Activated naive CD8-positive, alpha-beta T cell (primary cell): ENCODE data around the gene LRRIQ4.

ENCODE experiments used
- H3K27ac Mint-ChIP-seq: one replicate; pipeline ENCODE4 v1.8.0; 2021; ENCODE audit warnings: mixed read lengths
- H3K27me3 Mint-ChIP-seq: one replicate; pipeline ENCODE4 v1.8.0; 2021; ENCODE audit warnings: mixed read lengths
- H3K36me3 Mint-ChIP-seq: one replicate; pipeline ENCODE4 v1.8.0; 2021; ENCODE audit warnings: mixed read lengths
- H3K4me1 Mint-ChIP-seq: one replicate; pipeline ENCODE4 v1.8.0; 2021; ENCODE audit warnings: low read depth, mixed read lengths
- H3K4me3 Mint-ChIP-seq: one replicate; pipeline ENCODE4 v1.8.0; 2021; ENCODE audit warnings: mild to moderate bottlenecking, mixed read lengths
- H3K9me3 Mint-ChIP-seq: one replicate; pipeline ENCODE4 v1.8.0; 2021; ENCODE audit warnings: low read depth, mixed read lengths

The LRRIQ4 gene

DNA sequence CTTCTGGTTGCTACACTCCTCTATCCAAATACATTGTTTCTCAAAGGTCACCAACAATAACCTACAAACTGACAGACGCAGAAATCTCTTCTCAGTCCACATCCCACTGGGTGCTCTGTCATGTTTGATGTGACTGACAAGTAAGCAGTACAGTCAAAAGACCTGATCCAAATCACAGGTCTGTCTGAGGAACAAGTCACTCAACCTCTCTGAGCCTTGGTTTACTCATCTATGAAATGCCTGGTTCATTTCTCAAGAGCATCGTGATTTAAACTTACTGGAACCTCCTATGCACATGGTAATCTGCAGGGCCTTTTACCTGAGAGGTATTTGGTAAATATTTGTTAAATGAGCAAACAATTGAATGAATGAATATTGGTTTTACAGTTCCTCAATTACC lies 51.6 kb downstream of the LRRIQ4 start:
- H3K27ac Mint-ChIP-seq = no peak overlapping the region
- no peaks in the 10 kb centered on the region for H3K36me3 Mint-ChIP-seq
- no peak overlapping the region for H3K4me3 Mint-ChIP-seq
- H3K4me1 Mint-ChIP-seq = peaks cover 25% of the 10 kb centered on the region
- no peaks in the 10 kb centered on the region for H3K9me3 Mint-ChIP-seq
- no peaks in the 10 kb centered on the region for H3K27me3 Mint-ChIP-seq

DNA sequence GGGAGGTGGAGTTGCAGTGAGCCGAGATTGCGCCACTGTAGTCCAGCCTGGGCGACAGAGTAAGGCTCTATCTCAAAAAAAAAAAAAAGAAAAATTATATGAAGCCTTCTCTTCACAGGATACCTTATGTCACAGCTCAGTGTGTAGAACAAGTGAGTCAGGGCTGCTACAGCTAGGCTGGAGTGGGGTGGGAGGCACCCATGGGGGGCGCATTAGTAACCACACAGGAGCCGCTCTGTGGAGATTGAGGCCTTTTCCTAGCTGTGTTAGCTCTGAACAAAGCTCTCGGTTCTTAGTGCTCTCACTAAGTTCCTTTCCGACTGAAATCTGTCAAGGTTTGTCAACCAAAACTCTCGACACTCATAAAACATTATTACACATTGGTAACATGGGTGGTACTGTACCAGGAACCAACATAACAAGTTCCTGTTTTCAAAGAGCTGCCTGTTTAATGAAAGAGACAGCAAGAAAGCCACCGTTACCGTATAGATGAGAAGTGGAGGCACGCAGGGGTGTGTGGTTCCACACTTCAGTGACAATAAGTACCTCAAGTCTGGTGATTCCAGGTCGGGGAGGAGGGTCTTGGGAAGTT lies 52.6 kb downstream of the LRRIQ4 start:
- Mint-ChIP-seq H3K4me3 (peak overlapping the region; percentile 9), H3K9me3 (no peaks in the 10 kb centered on the region), H3K36me3 (no peaks in the 10 kb centered on the region), H3K27ac (peak overlapping the region; percentile 70), H3K27me3 (no peaks in the 10 kb centered on the region), H3K4me1 (peaks cover 30% of the 10 kb centered on the region)

DNA sequence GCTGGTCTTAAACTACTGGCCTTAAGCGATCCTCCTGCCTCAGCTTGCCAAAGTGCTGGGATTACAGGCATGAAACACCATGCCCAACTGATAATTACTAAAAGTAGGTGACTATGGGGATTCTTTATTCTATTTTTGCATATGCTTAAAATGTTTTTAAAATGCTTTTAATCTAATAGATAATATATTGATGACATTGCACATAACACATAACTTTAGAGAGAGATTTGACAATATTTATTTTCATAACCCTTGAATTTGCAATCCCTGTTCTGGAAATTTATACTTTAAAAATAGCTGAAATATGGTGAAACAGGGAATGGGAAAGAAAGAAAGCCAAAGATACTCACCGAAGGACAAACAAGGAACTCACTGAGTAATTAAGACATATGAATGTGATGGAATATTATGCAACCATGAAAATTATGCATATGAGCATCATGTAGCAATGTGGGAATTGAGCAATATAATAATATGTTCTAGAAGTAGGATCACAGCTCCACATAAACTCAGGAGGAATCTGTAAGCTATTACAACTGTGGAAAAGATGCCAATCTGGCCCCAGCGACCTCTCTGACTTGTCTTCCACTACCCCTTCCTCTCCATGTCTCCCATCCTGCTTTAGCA lies 55.0 kb downstream of the LRRIQ4 start:
- Mint-ChIP-seq H3K36me3 (no peaks in the 10 kb centered on the region), H3K9me3 (no peaks in the 10 kb centered on the region), H3K4me1 (peaks cover 44% of the 10 kb centered on the region), H3K4me3 (no peak overlapping the region), H3K27me3 (no peaks in the 10 kb centered on the region), H3K27ac (no peak overlapping the region)

GRCh38 chr3:169868369-169868768 lies 55.7 kb downstream of the LRRIQ4 start:
- H3K27ac Mint-ChIP-seq = no peak overlapping the region
- no peaks in the 10 kb centered on the region for H3K27me3 Mint-ChIP-seq
- no peaks in the 10 kb centered on the region for H3K9me3 Mint-ChIP-seq

DNA sequence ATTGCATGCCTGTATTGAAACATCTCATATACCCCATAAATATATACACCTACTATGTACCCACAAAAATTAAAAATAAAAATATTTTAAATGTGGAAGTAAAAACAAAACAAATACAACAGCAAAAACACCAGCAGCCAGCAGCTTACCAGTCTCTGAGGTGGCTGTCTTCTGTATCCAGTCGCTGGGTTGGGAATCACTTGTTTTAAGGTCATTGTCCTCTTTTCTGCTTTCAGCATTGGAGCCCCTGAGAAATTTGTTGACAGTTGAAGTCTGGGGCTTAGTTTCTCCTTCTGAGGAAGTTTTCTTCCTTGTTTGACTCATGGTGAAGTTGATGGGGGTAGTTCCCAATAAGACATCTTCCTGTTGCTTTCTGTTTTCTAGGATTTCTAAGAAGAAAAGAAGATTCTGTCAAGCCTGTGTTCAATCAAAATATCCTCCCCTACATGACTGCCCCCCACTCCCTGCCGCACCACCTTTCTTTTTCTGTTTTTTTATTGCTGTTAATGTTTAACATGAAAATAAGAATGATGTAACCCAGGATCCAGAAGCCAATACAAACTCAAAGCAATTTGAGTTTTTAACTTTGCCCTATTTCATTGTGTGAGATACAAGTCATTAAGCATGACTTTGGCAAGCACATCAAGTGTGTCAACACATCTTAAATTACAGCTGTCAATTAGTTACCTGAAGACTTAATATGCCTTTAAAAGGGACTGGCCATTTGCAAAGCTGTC lies 57.0 kb downstream of the LRRIQ4 start, which contains the start of gene LRRC31:
Gene LRRC31 (minus strand): TSS at position 452 of the 737 bp plus-strand sequence. CDS start 128 bp downstream, at position 324.
- H3K9me3 Mint-ChIP-seq = no peaks in the 10 kb centered on the region
- H3K36me3 Mint-ChIP-seq = no peaks in the 10 kb centered on the region
- peaks cover 31% of the 10 kb centered on the region for H3K4me1 Mint-ChIP-seq
- no peaks in the 10 kb centered on the region for H3K27me3 Mint-ChIP-seq
- no peak within 1 kb of the TSS for H3K27ac Mint-ChIP-seq
- no peak within 1 kb of the TSS for H3K4me3 Mint-ChIP-seq

More at GRCh38 chr3:169868369-169868768, 55.7 kb downstream of the LRRIQ4 start:
- no peaks in the 10 kb centered on the region for H3K36me3 Mint-ChIP-seq
- no peak overlapping the region for H3K4me3 Mint-ChIP-seq
- H3K4me1 Mint-ChIP-seq = peaks cover 42% of the 10 kb centered on the region

- H3K27me3 Mint-ChIP-seq = no peaks in the 10 kb centered on the region
- H3K36me3 Mint-ChIP-seq = no peaks in the 10 kb centered on the region
- no peaks in the 10 kb centered on the region for H3K9me3 Mint-ChIP-seq
- H3K4me3 Mint-ChIP-seq = no peak overlapping the region
- no peak overlapping the region for H3K27ac Mint-ChIP-seq
- H3K4me1 Mint-ChIP-seq = peaks cover 19% of the 10 kb centered on the region
Observed at GRCh38 chr3:169871129-169871886, 58.6 kb downstream of the LRRIQ4 start.

DNA sequence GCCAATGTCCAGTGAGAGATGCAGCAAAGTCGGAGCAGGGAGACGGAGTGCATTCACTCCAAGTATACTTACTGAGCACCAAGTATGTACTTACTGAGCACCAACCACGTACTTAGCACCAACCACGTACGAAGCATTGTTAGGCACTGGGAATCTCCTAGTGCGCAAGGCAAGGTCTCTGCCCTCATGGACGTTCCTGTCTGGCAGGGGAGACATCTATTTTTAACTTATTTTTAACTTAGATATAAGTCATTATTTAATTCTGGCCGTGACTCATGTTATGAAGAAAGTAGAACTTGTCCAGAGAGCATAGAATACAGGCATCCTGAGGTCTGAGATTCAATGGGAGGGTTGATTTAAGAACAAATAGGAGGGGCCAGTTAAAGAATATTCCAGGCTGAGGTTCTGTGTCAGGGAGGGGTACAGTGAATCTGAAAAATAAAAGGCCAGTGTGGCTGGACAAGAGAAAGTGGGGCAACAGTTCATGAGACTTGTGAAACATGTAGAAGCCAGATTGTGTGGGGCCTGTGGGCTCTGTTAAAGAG lies 66.4 kb downstream of the LRRIQ4 start:
- Mint-ChIP-seq H3K27me3 (no peaks in the 10 kb centered on the region), H3K27ac (no peak overlapping the region), H3K36me3 (no peaks in the 10 kb centered on the region), H3K4me1 (no peaks in the 10 kb centered on the region), H3K4me3 (no peak overlapping the region), H3K9me3 (no peaks in the 10 kb centered on the region)

DNA sequence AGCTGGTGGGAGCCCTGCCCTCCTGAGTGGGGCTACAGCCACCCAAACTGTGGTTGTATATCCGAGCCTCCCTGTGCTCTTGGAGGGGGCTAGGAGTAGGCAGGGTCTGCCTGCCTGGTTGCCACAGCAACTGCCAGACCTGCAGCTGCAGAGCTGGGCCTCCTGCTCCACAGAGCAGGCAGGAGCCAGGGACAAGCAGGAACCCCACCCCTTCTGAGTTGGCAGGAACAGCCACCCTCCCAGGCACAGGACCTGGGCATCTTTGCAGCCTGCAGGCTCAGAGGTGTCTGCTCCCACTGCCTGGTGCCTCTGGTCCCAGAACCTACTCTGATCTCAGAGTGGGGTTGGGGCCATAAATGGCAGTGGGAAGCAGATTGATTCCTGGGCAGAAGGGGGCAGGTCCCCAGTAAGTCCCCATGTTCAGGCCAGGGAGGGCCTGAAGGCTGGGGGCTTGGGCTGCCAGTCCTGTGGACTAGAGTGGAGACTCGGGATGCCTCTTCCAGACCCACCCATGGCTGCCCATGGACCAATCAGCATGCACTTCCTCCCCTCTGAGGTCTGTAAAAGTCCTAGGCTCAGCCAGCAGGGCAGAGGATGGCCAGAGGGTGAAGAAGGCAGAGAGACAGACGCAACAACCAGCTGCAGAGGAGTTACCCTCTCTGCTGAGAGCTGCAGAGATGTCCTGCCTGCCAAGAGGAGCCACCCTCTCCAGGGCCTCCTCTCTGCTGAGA lies 67.3 kb downstream of the LRRIQ4 start:
- H3K27me3 Mint-ChIP-seq = no peaks in the 10 kb centered on the region
- no peaks in the 10 kb centered on the region for H3K4me1 Mint-ChIP-seq
- no peak overlapping the region for H3K27ac Mint-ChIP-seq
- no peaks in the 10 kb centered on the region for H3K9me3 Mint-ChIP-seq
- no peaks in the 10 kb centered on the region for H3K36me3 Mint-ChIP-seq
- H3K4me3 Mint-ChIP-seq = no peak overlapping the region

DNA sequence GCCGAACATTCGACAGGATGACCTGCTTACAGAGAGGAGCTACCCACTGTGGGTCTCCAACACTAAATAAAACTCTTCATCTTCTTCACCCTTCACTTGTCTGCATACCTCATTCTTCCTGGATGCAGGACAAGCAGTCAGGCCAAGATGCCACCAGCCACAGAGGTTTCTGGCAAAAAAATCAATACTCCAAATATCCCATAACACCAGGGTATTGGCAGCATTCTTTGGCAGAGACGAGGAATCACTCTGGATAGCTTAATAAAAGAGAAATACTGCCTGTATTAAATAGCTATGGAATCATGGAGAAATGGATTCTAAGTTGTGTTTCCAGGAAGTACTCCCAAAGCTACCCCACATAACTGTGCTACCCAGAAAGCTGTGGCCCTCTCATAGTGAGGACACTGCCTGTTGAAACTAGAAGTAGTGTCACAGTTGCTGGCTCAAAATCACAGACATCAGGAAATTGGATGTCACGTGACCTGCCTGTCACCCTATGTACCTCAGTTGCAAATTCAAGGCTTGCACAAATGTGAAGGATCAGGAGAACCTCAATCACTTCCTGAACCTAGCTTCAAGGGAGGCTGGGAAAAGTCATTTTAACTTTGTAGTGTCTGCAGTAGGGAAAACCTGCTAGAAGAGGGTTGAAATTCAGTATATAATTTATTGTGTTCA lies 68.0 kb downstream of the LRRIQ4 start:
- H3K4me1 Mint-ChIP-seq = no peaks in the 10 kb centered on the region
- no peak overlapping the region for H3K27ac Mint-ChIP-seq
- H3K9me3 Mint-ChIP-seq = no peaks in the 10 kb centered on the region
- no peaks in the 10 kb centered on the region for H3K27me3 Mint-ChIP-seq
- no peaks in the 10 kb centered on the region for H3K36me3 Mint-ChIP-seq
- no peak overlapping the region for H3K4me3 Mint-ChIP-seq

- no peaks in the 10 kb centered on the region for H3K9me3 Mint-ChIP-seq
- no peak overlapping the region for H3K4me3 Mint-ChIP-seq
- no peak overlapping the region for H3K27ac Mint-ChIP-seq
- H3K27me3 Mint-ChIP-seq = no peaks in the 10 kb centered on the region
- no peaks in the 10 kb centered on the region for H3K36me3 Mint-ChIP-seq
- H3K4me1 Mint-ChIP-seq = no peaks in the 10 kb centered on the region
Observed at GRCh38 chr3:169886671-169887070, 74.0 kb downstream of the LRRIQ4 start.
